ENCODE data around the gene NKAIN1.
"Not testable (repeated sequence)": the region's sequence is repeated elsewhere in the genome, so short reads cannot be mapped to it uniquely, and the experiment has no call there.

The NKAIN1 gene

DNA sequence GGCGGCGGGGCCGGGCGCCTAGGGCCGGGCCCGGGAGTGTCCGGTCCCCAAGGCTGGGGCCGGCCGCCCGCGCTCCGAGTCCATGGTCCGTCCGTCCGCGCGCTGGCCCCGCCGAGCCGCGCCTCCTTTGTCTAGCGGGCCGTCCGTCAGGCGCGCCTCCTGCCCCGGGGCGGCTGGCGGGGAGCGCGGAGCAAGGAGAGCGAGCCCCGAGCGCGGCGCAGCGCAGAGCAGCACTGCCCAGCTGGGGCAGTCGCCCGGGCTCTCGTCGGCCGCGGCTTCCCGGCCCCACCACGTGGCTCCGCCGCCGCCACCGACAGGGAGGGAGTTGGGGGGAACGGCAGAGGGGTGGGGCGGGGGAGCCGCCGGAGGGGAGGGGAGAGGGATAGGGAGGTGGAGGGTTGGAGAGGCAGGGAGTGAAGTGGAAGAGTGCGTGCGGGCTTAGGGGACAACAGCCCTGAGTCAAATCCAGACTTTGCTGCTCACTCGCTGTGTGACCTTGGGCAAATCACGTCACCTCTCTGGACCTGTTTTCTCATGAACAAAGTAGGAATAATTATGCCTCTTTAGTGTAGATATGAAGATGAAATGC, at the start of gene NKAIN1:
Gene NKAIN1, minus strand, starts transcription at position 235 of the 589 bp plus-strand sequence. CDS start 340 bp downstream, outside the sequence.
- peak; percentile 9 for DNase-seq

DNA sequence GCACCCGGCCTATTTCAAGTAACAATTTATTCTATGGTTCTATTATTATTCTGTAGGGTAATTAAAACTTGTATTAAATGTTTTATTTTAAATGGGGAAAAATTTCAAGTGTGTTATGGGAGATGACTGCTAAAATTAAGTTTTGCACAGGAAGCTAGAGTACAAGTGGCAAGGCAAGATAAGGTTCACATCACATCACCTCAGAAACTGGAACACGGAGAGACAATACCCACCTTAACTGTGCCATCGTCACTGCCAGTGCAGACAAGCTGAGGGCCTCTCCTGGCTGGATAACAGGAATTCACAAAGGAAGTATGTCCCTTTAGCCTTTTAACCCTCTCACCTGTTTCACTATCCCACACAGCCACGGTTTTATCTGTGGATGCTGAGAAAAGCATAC, 49.3 kb upstream of the NKAIN1 start:
- DNase-seq: no peak

GRCh38 chr1:31287791-31288190, 48.1 kb upstream of the NKAIN1 start:
- DNase-seq: not testable (repeated sequence)

DNA sequence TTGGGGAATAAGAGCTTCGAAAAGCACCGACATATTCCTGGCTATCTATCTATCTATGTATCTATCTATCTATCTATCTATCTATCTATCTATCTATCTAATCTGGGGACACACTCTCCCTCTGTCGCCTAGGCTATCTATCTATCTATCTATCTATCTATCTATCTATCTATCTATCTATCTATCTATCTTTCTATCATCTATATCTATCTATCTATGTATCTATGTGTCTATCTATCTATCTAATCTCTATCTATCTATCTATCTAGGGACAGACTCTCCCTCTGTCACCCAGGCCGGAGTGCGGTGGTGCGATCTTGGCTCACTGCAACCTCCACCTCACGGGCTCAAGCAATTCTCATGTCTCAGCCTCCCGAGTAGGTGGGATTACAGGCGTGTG, 42.7 kb upstream of the NKAIN1 start:
- DNase-seq: not testable (repeated sequence)

DNA sequence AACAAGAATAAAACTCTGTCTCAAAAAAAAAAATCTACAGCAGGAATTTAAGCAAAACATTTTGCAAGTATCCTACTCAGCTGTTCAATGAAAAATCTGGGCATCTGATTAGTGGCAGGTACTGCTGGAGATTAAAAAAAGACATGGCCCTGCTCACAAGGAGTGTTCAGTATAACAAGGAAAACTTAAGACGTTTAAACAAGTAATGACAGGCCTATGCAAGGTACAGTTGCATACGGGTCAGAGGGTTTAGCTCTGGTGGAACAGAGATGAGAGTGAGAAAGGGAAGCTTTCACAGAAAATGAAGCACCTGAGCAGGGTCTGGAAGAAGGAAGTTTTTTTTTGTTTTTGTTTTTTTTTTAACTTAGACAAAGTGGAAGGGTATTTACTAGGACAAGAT, 33.9 kb upstream of the NKAIN1 start:
- DNase-seq: no peak

GRCh38 chr1:31272369-31272768, 32.7 kb upstream of the NKAIN1 start:
- DNase-seq: no peak

GRCh38 chr1:31266547-31266946, 26.9 kb upstream of the NKAIN1 start:
- no peak for DNase-seq

- no peak for DNase-seq
Observed at GRCh38 chr1:31264790-31265386, 25.2 kb upstream of the NKAIN1 start.

GRCh38 chr1:31263408-31263807, 23.7 kb upstream of the NKAIN1 start:
- DNase-seq: no peak

DNA sequence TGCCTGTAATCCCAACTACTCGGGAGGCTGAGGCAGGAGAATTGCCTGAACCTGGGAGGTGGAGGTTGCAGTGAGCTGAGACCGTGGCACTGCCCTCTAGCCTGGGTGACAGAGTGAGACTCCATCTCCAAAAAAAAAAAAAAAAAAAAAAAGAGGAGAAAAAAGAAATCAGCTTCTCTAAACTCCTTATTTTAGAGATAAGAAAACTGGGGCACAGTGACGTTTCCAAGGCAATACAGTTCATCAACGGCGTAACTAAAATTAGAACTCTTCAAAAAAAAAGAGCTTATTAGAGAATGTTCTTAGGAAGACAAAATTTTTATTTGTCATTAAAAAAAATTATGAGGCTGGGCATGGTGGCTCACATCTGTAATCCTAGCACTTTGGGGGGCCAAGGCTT, 22.7 kb upstream of the NKAIN1 start:
- DNase-seq: not testable (repeated sequence)

DNA sequence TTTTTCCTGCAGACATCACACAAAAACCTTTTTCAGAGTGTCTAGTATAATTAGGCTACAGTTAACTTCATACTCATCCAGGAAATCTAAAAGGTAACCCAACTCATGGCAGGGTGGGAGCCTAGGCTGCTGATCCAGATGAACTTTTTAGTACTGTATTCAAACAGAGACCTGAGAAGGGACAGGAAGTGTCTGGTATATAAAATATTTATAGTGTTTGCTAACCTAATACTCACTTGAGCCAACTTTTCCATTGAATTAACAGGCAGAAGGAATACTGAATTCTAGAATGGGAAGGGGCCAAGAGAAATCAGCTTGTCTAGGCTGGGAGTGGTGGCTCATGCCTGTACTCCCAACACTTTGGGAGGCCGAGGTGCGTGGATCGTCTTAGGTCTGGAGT, 22.2 kb upstream of the NKAIN1 start:
- DNase-seq: no peak

- no peak for DNase-seq
Observed at GRCh38 chr1:31259746-31260145, 20.1 kb upstream of the NKAIN1 start.

GRCh38 chr1:31258581-31258980, 18.9 kb upstream of the NKAIN1 start:
- DNase-seq: no peak

- DNase-seq: no peak
Observed at GRCh38 chr1:31257213-31257612, 17.5 kb upstream of the NKAIN1 start.

GRCh38 chr1:31249854-31250253, 10.2 kb upstream of the NKAIN1 start:
- no peak for DNase-seq

- no peak for DNase-seq
Observed at GRCh38 chr1:31248276-31248675, 8.6 kb upstream of the NKAIN1 start.

DNA sequence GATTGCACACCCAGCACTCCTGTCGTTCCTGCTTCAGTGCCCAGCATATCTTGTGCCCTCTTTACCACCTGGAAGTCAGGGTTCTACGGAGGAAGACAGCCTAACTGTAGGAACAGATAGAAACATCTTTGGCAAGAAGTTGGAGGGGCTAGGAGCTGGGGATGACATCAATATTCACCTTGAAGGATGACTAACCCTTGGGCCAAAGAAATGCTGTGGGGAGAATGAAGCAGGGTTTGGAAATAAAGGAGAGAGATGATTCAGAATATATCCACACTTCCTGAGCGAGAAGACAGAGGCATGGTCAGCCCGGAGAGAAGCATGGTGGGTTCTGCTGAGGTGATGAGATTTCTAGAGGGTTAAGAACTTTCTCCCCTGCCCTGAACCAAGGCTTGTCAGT, 4.6 kb upstream of the NKAIN1 start:
- no peak for DNase-seq

GRCh38 chr1:31243501-31244286, 4.0 kb upstream of the NKAIN1 start:
- DNase-seq: peak; percentile 8

- DNase-seq: no peak
Observed at GRCh38 chr1:31241321-31241720, 1.6 kb upstream of the NKAIN1 start.

- peak; percentile 5 for DNase-seq
Observed at GRCh38 chr1:31238986-31239613, 587 bp downstream of the NKAIN1 start.

DNA sequence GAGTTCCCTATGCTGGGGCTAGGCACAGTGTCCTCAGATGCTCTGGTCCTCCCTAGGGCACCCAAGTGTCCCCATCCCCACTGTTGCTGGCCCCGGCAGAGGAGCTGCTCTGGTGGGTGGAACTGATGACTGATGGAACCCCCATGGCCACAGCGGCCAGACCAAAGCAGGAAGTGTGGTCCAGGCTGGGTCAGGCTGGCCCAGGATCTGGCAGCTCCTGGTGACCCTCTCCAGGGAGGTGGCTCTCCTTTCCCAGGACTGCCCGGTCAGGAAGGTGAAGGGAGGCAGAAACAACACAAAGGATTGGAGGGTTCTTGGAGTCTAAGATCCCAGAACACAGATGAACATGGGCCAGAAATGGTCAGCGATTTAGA, 1.1 kb downstream of the NKAIN1 start:
- no peak for DNase-seq

DNA sequence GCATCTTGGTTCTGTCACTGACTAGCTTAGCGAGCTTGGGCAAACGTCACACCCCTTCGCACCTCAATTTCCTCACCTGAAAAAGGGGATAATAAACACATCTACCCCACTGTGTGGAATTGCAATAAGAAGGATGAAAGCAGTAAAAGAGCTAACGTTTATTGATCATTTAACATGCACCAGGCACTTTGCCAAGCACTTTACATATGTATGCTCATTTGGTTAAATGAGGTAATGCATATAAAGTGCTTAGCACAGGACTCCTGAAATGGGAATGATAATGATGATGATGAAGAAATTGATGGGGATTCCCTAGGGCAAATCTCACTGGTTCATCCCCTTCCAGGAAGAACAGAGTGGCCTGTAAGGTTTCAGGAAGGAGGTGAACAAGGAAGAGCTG, 4.8 kb downstream of the NKAIN1 start:
- DNase-seq: no peak

GRCh38 chr1:31234123-31234708, 5.5 kb downstream of the NKAIN1 start:
- no peak for DNase-seq
